CD4-positive, alpha-beta T cell treated with Interferon alpha-2 for 1 hour (primary cell): ENCODE results near the gene CHCHD2.
"Not testable (repeated sequence)": the region's sequence is repeated elsewhere in the genome, so short reads cannot be mapped to it uniquely, and the experiment has no call there.

Experiments
- DNase-seq, 2 donors: peaks; one replicate each; pipeline ENCODE4 v3.0.0-alpha.2; 2020 to 2022

The CHCHD2 gene

GRCh38 chr7:56081626-56082340 lies 24.5 kb downstream of the CHCHD2 start:
- no peak for DNase-seq

GRCh38 chr7:56080726-56081435 lies 25.4 kb downstream of the CHCHD2 start:
- DNase-seq = not testable (repeated sequence)

- no peak for DNase-seq
Observed at GRCh38 chr7:56079450-56080185, 26.7 kb downstream of the CHCHD2 start.

- no peak for DNase-seq
Observed at GRCh38 chr7:56078196-56078595, 28.1 kb downstream of the CHCHD2 start.

- no peak for DNase-seq
Observed at GRCh38 chr7:56077681-56078080, 28.6 kb downstream of the CHCHD2 start.

GRCh38 chr7:56074371-56074791 lies 31.9 kb downstream of the CHCHD2 start:
- DNase-seq = peak; percentile 66 to 78

- DNase-seq = not testable (repeated sequence)
Observed at GRCh38 chr7:56066376-56066775, 39.9 kb downstream of the CHCHD2 start.

- DNase-seq = peak; percentile 88 to 90
Observed at GRCh38 chr7:56063882-56064625, 42.2 kb downstream of the CHCHD2 start, which contains the start of gene SUMF2. Gene SUMF2 (plus strand): TSS chr7:56064286. CDS start chr7:56064312, 26 bp downstream.

GRCh38 chr7:56063500-56063881 lies 42.8 kb downstream of the CHCHD2 start:
- DNase-seq = no peak

- DNase-seq = no peak
Observed at GRCh38 chr7:56062382-56062781, 43.9 kb downstream of the CHCHD2 start.

GRCh38 chr7:56053993-56054392 lies 52.3 kb downstream of the CHCHD2 start:
- no peak for DNase-seq

GRCh38 chr7:56053379-56053778 lies 52.9 kb downstream of the CHCHD2 start:
- DNase-seq = no peak
